Vagina (tissue), 2 donors: Measurements from ENCODE around the gene NAPA.

Experiments used
- CTCF ChIP-seq, 3 experiments: fragments of 450-650 bp in 2 of 3; fragments of 200-600 bp in 1 of 3; sonication (generic) in 1 of 3; IDR thresholded peaks; one replicate each; pipeline ENCODE4 v1.5.1; 2017 to 2019; ENCODE audit warnings: antibody characterized with exemption in 3 of 3, mild to moderate bottlenecking in 2 of 3, moderate library complexity in 2 of 3
- POLR2A ChIP-seq, 2 donors: fragments of 450-650 bp; IDR thresholded peaks; one replicate each; pipeline ENCODE4 v1.6.1; 2017; ENCODE audit warnings: antibody characterized with exemption in 2 of 2, mild to moderate bottlenecking in 2 of 2, moderate library complexity in 2 of 2
- POLR2AphosphoS5 ChIP-seq, 2 donors: sonication (generic); formaldehyde crosslinking; IDR thresholded peaks; one replicate each; pipeline ENCODE4 v1.9.0; 2017; ENCODE audit warnings: antibody characterized with exemption in 2 of 2, mild to moderate bottlenecking in 2 of 2, low read depth in 1 of 2; ENCODE audit not compliant: insufficient read depth in 1 of 2

GRCh38 chr19:47514151-47514868, 553 bp downstream of the NAPA start:
- TF ChIP-seq CTCF (IDR thresholded peaks at IDR 0.05) (no peak), POLR2AphosphoS5 (IDR thresholded peaks at IDR 0.05; ENCODE audit: insufficient read depth in 1 of 2, low read depth in 1 of 2) (no peak), POLR2A (IDR thresholded peaks at IDR 0.05) (no peak)
